Adrenal gland (tissue), 12 donors: ENCODE results near the gene CMYA5. TPM values are rescaled to one million over a fixed set of nuclear protein-coding genes. Genes with fewer than 3 reads are reported as not detected.

ENCODE experiments used
- DNase-seq, 7 donors: peaks; one replicate each; pipeline ENCODE4 v3.0.0-alpha.2; 2019 to 2020
- H3K27ac ChIP-seq, 5 donors: fragments of 200-600 bp; sonication (generic) in 4 of 5; 1 replicate in 3 of 5; 2 replicates in 2 of 5; pipeline versions ENCODE4 v1.5.1 to v1.8.0; 2016 to 2020; ENCODE audit warnings: mild to moderate bottlenecking in 1 of 5
- H3K27me3 ChIP-seq: fragments of 200-600 bp; 2 replicates; pipeline ENCODE4 v1.8.0; 2021
- H3K36me3 ChIP-seq, 2 donors: fragments of 200-600 bp; replicated peaks in 1 of 2; 1 replicate in 1 of 2; 2 replicates in 1 of 2; pipeline versions ENCODE4 v1.5.1 to v1.8.0; 2018 to 2022
- H3K4me1 ChIP-seq, 2 donors: fragments of 200-600 bp; replicated peaks in 1 of 2; 1 replicate in 1 of 2; 2 replicates in 1 of 2; pipeline versions ENCODE4 v1.5.1 to v1.8.0; 2018 to 2021
- H3K4me3 ChIP-seq, 4 donors: fragments of 200-600 bp; sonication (generic) in 3 of 4; one replicate each; pipeline ENCODE4 v1.5.1; 2016 to 2018
- H3K9me3 ChIP-seq, 3 donors: fragments of 200-600 bp; sonication (generic) in 1 of 3; replicated peaks in 1 of 3; 1 replicate in 2 of 3; 2 replicates in 1 of 3; pipeline versions ENCODE4 v1.5.1 to v1.8.0; 2016 to 2021
- POLR2A ChIP-seq, 2 donors: fragments of 450-650 bp; IDR thresholded peaks; one replicate each; pipeline ENCODE4 v1.6.1; 2017; ENCODE audit warnings: antibody characterized with exemption in 2 of 2, mild to moderate bottlenecking in 2 of 2, moderate library complexity in 1 of 2
- WGBS, 4 donors: extraction: QIAGEN DNeasy Blood & Tissue Kit in 2 of 4; methylation state at CpG; one replicate each; pipeline versions ENCODE4 v1.1.5 to v1.1.7; 2013 to 2017; 5-methylcytosine and 5-hydroxymethylcytosine counted together
- intact Hi-C, 2 donors: fragments of 100-400 bp; cut with DNase I; formaldehyde crosslinking; loops; one replicate each; pipeline versions ENCODE4 v1.14.1 to v1.15.0; 2022 to 2023
- polyA plus RNA-seq, 3 donors: library from polyadenylated mRNA; stranded (reverse); fragments of 200-250 nt in 2 of 3; fragments of 350-450 nt in 1 of 3; fragmentation: Illumina TruSeq in 1 of 3; extraction: RNeasy Lipid Tissue Mini Kit (QIAGEN cat#74804) in 1 of 3; gene quantifications; one replicate each; pipeline ENCODE4 v1.2.3, GENCODE V29; 2013 to 2014
- total RNA-seq, 9 donors: library from RNA; depleted of rRNA in 4 of 9; stranded (reverse); fragments of >200 nt in 4 of 9; fragments of 120-200 nt in 1 of 9; fragmentation: NEBNext Ultra II Directional in 1 of 9; extraction: Animal tissue kit (Norgen Biotek cat#: 25700) in 1 of 9; gene quantifications; one replicate each; pipeline versions ENCODE4 v1.1.0 to v1.2.4, GENCODE V29; 2013 to 2023
- TF ChIP-seq, protein P1 (sequence below), 6 experiments: fragments of 450-650 bp in 4 of 6; fragments of 200-600 bp in 2 of 6; sonication (generic) in 1 of 6; IDR thresholded peaks; 1 replicate in 5 of 6; 2 replicates in 1 of 6; pipeline versions ENCODE4 v1.5.1 to v1.8.0; 2016 to 2021; ENCODE audit warnings: antibody characterized with exemption in 6 of 6, mild to moderate bottlenecking in 2 of 6, moderate library complexity in 1 of 6
- donor health status: healthy with polysubstance abuse.
- donor health status: Bipolar disorder and iron deficiency.
- donor health status: DM: yes; HTN: yes; CAD: no.
- donor health status: DM: no; HTN: no; CAD: no.
- donor health status: DM: no; HTN: no; CAD: no.
- donor health status: DM: yes; HTN: yes; CAD: no.

CMYA5 gene
- total and polyA plus RNA-seq, 12 donors, result 0.11 to 5.6 (median 0.40) TPM

DNA sequence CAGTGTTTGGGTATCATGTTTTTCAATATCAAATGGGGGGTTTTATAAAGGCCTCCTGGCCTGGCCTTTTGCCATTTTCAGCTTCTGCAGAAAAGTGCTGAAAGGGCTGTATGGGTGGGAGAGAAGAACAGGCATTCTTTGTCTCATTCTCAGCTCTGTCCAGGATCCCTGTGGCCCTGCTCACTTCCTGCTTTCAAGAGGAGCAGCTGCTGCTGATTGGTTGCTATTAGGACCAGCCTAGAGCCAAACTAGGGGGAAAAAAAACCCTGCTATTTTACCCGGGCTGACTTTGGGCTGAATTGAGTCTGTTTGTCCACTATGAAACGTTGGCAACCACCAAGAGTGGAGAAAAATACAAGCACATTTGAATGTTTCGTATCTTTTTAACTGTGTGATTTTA, 117.1 kb downstream of the CMYA5 start:
- Histone ChIP-seq H3K4me1 (no peaks in the 10 kb centered on the region), H3K4me3 (no peak overlapping the region), H3K27me3 (no peaks in the 10 kb centered on the region), H3K27ac (no peak overlapping the region), H3K36me3 (no peaks in the 10 kb centered on the region), H3K9me3 (no peaks in the 10 kb centered on the region)
- WGBS, 4 donors, result 43 to 66% (median 65%) methylated on average over 3 of the region's 3 CpGs
- intact Hi-C loops, result no loop called here
- TF ChIP-seq POLR2A (IDR thresholded peaks at IDR 0.05), result no peak
- TF ChIP-seq, protein P1, sequence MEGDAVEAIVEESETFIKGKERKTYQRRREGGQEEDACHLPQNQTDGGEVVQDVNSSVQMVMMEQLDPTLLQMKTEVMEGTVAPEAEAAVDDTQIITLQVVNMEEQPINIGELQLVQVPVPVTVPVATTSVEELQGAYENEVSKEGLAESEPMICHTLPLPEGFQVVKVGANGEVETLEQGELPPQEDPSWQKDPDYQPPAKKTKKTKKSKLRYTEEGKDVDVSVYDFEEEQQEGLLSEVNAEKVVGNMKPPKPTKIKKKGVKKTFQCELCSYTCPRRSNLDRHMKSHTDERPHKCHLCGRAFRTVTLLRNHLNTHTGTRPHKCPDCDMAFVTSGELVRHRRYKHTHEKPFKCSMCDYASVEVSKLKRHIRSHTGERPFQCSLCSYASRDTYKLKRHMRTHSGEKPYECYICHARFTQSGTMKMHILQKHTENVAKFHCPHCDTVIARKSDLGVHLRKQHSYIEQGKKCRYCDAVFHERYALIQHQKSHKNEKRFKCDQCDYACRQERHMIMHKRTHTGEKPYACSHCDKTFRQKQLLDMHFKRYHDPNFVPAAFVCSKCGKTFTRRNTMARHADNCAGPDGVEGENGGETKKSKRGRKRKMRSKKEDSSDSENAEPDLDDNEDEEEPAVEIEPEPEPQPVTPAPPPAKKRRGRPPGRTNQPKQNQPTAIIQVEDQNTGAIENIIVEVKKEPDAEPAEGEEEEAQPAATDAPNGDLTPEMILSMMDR (IDR thresholded peaks at IDR 0.05), result no peak
- DNase-seq, result no peak

DNA sequence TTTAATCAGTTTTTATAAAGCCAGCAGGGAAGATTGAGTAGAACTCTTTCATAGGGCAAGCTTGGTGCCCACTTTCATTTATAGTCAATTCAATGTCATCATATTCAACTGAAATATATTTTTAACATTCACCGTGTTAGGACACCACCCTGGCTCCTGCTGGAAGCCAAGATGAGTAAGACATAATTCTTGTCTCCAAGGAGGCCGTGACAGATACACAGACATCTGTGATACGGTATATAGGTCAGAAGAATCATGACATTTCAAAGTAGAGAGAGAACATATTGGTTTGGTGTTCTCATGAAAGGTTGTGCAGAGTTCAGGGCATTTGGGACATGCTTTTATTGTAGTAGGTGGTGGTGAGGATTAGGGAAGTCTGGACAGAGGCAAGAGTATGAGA, 120.1 kb downstream of the CMYA5 start:
- TF ChIP-seq, protein P1 (IDR thresholded peaks at IDR 0.05), result no peak
- TF ChIP-seq POLR2A (IDR thresholded peaks at IDR 0.05), result no peak
- Histone ChIP-seq H3K27me3 (no peaks in the 10 kb centered on the region), H3K4me3 (no peak overlapping the region), H3K4me1 (no peaks in the 10 kb centered on the region), H3K36me3 (no peaks in the 10 kb centered on the region), H3K27ac (no peak overlapping the region), H3K9me3 (no peaks in the 10 kb centered on the region)
- WGBS, 4 donors, result 27 to 49% (median 48%) methylated on average over 3 of the region's 3 CpGs
- intact Hi-C loops, result no loop called here
- no peak for DNase-seq

DNA sequence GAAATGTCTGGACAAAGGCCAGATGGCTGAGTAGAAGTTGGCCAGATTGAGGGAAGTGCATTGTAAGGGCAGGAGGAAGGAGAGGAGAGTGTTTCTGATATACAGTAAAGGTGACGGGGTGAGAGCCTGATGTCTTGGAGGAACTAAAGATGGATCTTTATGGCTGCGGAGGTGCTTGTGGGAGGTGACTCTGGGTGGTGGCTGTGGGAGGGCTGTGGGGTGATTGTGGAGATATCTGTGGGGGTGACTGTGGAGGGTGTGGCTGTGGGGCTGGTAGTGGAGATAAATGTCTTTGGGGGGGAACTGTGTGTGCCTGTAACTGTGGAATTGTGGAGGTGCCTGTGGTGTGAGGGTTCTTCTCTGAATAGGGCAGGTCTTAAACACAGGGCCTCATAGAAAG, 121.4 kb downstream of the CMYA5 start:
- intact Hi-C loops, result no loop called here
- Histone ChIP-seq H3K4me3 (no peak overlapping the region), H3K9me3 (no peaks in the 10 kb centered on the region), H3K27ac (no peak overlapping the region), H3K27me3 (no peaks in the 10 kb centered on the region), H3K36me3 (no peaks in the 10 kb centered on the region), H3K4me1 (no peaks in the 10 kb centered on the region)
- no peak for DNase-seq
- 77 to 92% (median 79%) methylated on average over 2 of the region's 2 CpGs for WGBS, 4 donors
- TF ChIP-seq, protein P1 (IDR thresholded peaks at IDR 0.05), result no peak
- no peak for TF ChIP-seq POLR2A (IDR thresholded peaks at IDR 0.05)

DNA sequence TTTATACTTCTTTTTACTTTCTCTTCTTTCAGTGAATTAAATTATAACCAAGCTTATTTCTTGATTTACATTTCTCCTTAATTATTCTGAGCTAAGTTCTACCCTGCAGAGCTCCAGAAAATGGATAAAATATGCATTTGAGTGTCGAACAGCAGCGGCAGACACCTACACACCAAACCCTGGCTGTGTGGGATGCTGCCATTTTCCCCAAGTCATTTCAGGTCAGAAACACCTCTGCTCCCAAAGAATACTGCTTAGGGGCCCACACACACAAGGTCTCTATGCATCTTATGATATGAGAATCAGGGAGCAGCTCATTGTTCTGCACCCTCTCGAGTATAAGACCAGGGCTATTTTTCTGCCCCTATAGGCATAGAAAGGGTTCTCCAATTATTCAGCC, 122.3 kb downstream of the CMYA5 start:
- 93 to 98% (median 94%) methylated on average over 3 of the region's 3 CpGs for WGBS, 4 donors
- no peak for DNase-seq
- no peaks in the 10 kb centered on the region for H3K27me3 ChIP-seq
- no peaks in the 10 kb centered on the region for H3K9me3 ChIP-seq
- H3K36me3 ChIP-seq, result no peaks in the 10 kb centered on the region
- TF ChIP-seq, protein P1 (IDR thresholded peaks at IDR 0.05), result no peak
- TF ChIP-seq POLR2A (IDR thresholded peaks at IDR 0.05), result no peak
- intact Hi-C loops, result no loop called here
- no peak overlapping the region for H3K4me3 ChIP-seq
- H3K27ac ChIP-seq, result no peak overlapping the region
- no peaks in the 10 kb centered on the region for H3K4me1 ChIP-seq
